GM13977 (cell line): ENCODE data around the gene DNAAF1.

Experiments used
- DNase-seq: peaks from one replicate; pipeline ENCODE4 v3.0.0; 2012; ENCODE audit warnings: low spot score
- in situ Hi-C: fragments of 300-500 bp; cut with MboI; formaldehyde crosslinking; loops from one replicate; pipeline ENCODE4 v1.12.0; 2022; ENCODE audit warnings: low sequenced_read_pairs, low pct_unique_long_range_greater_than_20kb, mixed read lengths, inconsistent platforms; ENCODE audit not compliant: unreplicated experiment
- TF ChIP-seq, protein P1 (sequence below): IDR thresholded peaks from 2 replicates; pipeline ENCODE4 v1.5.1; 2012; ENCODE audit warnings: mild to moderate bottlenecking, control low read depth; ENCODE audit not compliant: insufficient read depth; ENCODE audit errors: extremely low read depth, missing control alignments

DNAAF1 gene

GRCh38 chr16:84159007-84159406 lies 13.9 kb downstream of the DNAAF1 start:
- in situ Hi-C loops = no loop called here
- no peak for DNase-seq
- TF ChIP-seq, protein P1, sequence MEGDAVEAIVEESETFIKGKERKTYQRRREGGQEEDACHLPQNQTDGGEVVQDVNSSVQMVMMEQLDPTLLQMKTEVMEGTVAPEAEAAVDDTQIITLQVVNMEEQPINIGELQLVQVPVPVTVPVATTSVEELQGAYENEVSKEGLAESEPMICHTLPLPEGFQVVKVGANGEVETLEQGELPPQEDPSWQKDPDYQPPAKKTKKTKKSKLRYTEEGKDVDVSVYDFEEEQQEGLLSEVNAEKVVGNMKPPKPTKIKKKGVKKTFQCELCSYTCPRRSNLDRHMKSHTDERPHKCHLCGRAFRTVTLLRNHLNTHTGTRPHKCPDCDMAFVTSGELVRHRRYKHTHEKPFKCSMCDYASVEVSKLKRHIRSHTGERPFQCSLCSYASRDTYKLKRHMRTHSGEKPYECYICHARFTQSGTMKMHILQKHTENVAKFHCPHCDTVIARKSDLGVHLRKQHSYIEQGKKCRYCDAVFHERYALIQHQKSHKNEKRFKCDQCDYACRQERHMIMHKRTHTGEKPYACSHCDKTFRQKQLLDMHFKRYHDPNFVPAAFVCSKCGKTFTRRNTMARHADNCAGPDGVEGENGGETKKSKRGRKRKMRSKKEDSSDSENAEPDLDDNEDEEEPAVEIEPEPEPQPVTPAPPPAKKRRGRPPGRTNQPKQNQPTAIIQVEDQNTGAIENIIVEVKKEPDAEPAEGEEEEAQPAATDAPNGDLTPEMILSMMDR = no peak

DNA sequence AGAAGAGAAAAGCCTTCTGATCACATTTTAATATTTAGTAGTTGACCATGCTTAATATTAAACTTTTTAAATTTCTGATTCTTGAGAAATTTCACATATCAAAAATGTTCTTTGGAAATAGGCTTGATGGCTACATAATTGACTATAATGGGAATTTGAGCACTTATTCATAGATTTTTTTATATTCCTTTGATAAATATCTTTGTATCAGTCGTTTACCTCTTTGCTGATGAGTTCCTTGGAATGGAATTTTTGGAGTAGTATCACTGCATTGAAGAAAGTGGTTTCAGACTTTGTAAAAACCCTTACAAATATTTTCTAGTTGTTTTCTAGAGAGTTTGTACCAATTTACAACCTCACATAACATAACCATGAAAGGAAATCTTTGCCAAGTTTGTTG lies 14.7 kb downstream of the DNAAF1 start:
- TF ChIP-seq, protein P1 = no peak
- in situ Hi-C loops = no loop called here
- DNase-seq = no peak

DNA sequence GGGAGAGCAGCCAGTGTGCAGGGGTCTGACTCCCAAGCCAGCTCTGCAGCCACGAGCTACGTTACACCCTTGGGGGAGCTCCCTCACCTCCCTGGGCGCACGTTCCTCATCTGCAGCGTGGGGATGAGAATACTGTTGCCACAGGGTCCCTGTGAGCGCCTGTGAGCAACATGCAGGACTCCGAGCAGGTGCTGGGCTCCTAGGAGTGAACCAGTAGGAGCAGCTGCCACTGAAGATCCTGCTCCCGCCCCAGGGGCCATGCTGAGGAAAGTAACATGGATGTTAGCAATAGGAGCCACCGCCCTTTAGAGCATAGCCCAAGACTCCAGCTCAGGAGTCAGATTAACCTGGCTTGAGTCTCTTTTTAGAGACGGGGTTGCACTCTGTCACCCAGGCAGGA lies 15.9 kb downstream of the DNAAF1 start:
- in situ Hi-C loops = no loop called here
- TF ChIP-seq, protein P1 = no peak
- DNase-seq = no peak

DNA sequence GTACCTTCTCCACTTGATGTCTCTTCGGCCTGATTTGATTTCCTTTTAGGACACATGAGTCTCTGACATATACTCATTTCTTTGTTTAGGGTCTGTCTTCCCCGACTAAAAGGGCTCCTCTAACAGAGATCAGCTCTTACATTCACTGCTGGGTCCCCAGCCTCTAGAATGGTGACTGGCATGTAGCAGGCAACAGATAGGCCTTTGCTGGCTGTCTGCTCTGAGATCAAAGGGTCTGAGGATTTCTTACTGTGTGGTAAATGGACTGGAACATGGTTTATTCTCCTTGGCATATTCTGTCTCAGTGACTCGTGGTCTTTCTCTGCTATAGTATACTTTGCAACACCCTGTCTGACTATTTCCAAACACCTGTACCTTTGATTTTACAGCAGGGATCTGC lies 16.7 kb downstream of the DNAAF1 start:
- TF ChIP-seq, protein P1 = no peak
- DNase-seq = no peak
- in situ Hi-C loops = no loop called here

DNA sequence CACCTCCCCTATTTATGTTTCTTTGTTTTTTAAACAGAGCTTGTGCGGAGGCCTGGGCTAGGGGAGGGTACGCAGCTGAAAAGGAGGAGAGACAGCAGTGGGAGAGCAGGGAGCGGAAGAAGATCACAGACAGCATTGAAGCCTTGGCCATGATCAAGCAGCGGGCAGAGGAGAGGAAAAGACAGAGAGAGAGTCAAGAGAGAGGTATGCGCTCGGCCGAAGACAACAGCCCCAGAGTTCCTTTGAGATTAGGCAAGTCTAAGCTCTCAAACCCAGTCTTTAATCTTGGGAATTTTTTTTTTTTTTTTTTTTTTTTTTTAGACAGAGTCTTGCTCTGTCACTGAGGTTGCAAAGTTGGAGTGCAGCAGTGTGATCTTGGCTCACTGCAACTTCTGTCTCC lies 20.6 kb downstream of the DNAAF1 start:
- in situ Hi-C loops = no loop called here
- TF ChIP-seq, protein P1 = no peak
- DNase-seq = no peak

DNA sequence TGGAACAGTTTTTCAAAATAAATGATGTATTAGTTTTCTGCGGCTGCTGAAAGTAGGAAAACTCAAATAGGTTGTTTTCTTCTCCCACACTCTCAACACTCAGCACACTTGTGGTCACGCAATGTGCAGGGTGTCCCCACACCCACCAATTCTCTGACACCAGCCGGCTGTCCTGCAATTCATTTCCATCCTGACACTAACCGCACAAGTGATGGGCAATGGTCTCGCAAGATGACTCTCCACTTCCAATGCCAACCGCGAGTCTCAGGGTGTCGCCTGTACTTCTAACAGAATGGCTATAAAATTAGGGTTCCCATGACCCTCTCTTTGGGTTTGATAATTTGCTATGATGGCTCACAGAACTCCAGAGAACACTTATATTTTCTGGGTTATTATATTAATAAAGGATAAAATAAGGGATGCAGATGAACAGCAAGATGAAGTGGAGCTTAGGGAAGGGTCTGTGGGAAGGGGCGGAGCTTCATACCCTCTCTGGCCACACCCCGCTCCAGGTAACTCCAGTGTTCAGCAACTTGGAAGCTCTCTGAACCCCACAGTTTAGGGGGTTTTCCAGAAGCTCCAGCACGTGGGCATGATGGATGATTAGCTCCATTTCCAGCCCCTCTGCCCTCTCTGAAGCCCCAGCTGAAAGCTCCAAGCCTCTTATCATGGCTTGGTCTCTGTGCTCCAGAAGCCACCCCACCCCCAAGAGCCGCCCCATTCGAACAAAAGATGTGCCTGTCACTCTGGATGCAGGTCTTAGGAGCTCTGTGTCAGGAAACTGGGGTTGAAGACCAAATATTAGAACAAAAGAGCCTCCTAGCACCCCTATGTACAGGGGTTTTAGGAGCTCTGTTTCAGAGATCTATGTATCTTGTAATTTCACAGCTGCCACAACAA lies 21.9 kb downstream of the DNAAF1 start:
- in situ Hi-C loops = no loop called here
- TF ChIP-seq, protein P1 = no peak
- DNase-seq = no peak
